ENCODE measurements around the gene VIP.

- TF ChIP-seq POLR2A (IDR thresholded peaks at IDR 0.05) (no peak), CTCF (IDR thresholded peaks at IDR 0.05) (no peak)
Measured at GRCh38 chr6:152736687-152737273, 13.8 kb upstream of the VIP start.
